H9 (cell line): ENCODE results near the gene KATNB1. TPM values are rescaled to one million over a fixed set of nuclear protein-coding genes. Genes with fewer than 3 reads are reported as not detected.
A peak's percentile ranks its signal among the peaks of the same experiment; 100 is the strongest.

Source experiments
- DNase-seq: peaks from one replicate; pipeline ENCODE4 v3.0.0-alpha.2; 2017
- H2AFZ ChIP-seq: one replicate; pipeline ENCODE4 v1.6.1; 2013; ENCODE audit warnings: mild to moderate bottlenecking, low read length, control low read depth, moderate library complexity
- H2AK5ac ChIP-seq: 2 replicates; pipeline ENCODE4 v1.6.1; 2013; ENCODE audit warnings: low read length, control low read depth, mixed read lengths; ENCODE audit not compliant: insufficient read length
- H2BK120ac ChIP-seq: one replicate; pipeline ENCODE4 v1.6.1; 2013; ENCODE audit warnings: low read depth, mild to moderate bottlenecking, low read length, control low read depth, inconsistent platforms; ENCODE audit not compliant: poor library complexity, severe bottlenecking
- H2BK12ac ChIP-seq: 2 replicates; pipeline ENCODE4 v1.6.1; 2013; ENCODE audit warnings: low read length, control low read depth, mixed read lengths, low read depth; ENCODE audit not compliant: insufficient read length
- H2BK15ac ChIP-seq: 2 replicates; pipeline ENCODE4 v1.6.1; 2013; ENCODE audit warnings: low read depth, low read length, control low read depth
- H2BK20ac ChIP-seq: one replicate; pipeline ENCODE4 v1.6.1; 2013; ENCODE audit warnings: low read depth, mild to moderate bottlenecking, low read length, control low read depth, inconsistent platforms; ENCODE audit not compliant: poor library complexity, severe bottlenecking
- H2BK5ac ChIP-seq: 2 replicates; pipeline ENCODE4 v1.6.1; 2013; ENCODE audit warnings: low read length, control low read depth, mixed read lengths; ENCODE audit not compliant: insufficient read length
- H3K14ac ChIP-seq: 2 replicates; pipeline ENCODE4 v1.6.1; 2013; ENCODE audit warnings: low read length, control low read depth; ENCODE audit not compliant: insufficient read depth
- H3K18ac ChIP-seq: 2 replicates; pipeline ENCODE4 v1.6.1; 2013; ENCODE audit warnings: low read depth, mild to moderate bottlenecking, mixed read lengths, low read length, control low read depth; ENCODE audit not compliant: insufficient read length
- H3K23ac ChIP-seq: 2 replicates; pipeline ENCODE4 v1.6.1; 2013; ENCODE audit warnings: low read length, control low read depth, mixed read lengths, low read depth; ENCODE audit not compliant: insufficient read length
- H3K23me2 ChIP-seq: 2 replicates; pipeline ENCODE4 v1.6.1; 2013; ENCODE audit warnings: low read depth, mild to moderate bottlenecking, mixed read lengths, low read length, control low read depth; ENCODE audit not compliant: insufficient read length, poor library complexity, severe bottlenecking
- H3K27ac ChIP-seq: 2 replicates; pipeline ENCODE4 v1.5.1; 2013; ENCODE audit warnings: low read length, control low read depth, mixed read lengths, low read depth; ENCODE audit not compliant: insufficient read length
- H3K27me3 ChIP-seq: 2 replicates; pipeline ENCODE4 v1.6.1; 2013; ENCODE audit warnings: low read length, control low read depth, inconsistent platforms; ENCODE audit not compliant: insufficient read depth
- H3K4ac ChIP-seq: 2 replicates; pipeline ENCODE4 v1.6.1; 2013; ENCODE audit warnings: low read depth, mild to moderate bottlenecking, control low read depth, inconsistent platforms, low read length, moderate library complexity
- H3K4me1 ChIP-seq: 2 replicates; pipeline ENCODE4 v1.6.1; 2013; ENCODE audit warnings: low read length, control low read depth, inconsistent platforms; ENCODE audit not compliant: insufficient read depth
- H3K4me2 ChIP-seq: 2 replicates; pipeline ENCODE4 v1.6.1; 2013; ENCODE audit warnings: low read length, control low read depth, mixed read lengths; ENCODE audit not compliant: insufficient read length, insufficient read depth
- H3K56ac ChIP-seq: 2 replicates; pipeline ENCODE4 v1.6.1; 2013; ENCODE audit warnings: low read depth, mild to moderate bottlenecking, mixed read lengths, low read length, control low read depth; ENCODE audit not compliant: insufficient read length
- H3K79me1 ChIP-seq: 2 replicates; pipeline ENCODE4 v1.6.1; 2013; ENCODE audit warnings: low read depth, mild to moderate bottlenecking, moderate library complexity, low read length, control low read depth, inconsistent platforms; ENCODE audit not compliant: insufficient read depth, poor library complexity, severe bottlenecking
- H3K79me2 ChIP-seq: 2 replicates; pipeline ENCODE4 v1.6.1; 2013; ENCODE audit warnings: low read length, control low read depth, inconsistent platforms; ENCODE audit not compliant: insufficient read depth
- H3K9ac ChIP-seq: 2 replicates; pipeline ENCODE4 v1.6.1; 2013; ENCODE audit warnings: low read length, control low read depth, mixed read lengths; ENCODE audit not compliant: insufficient read length; ENCODE audit errors: extremely low read depth
- H3K9me3 ChIP-seq: one replicate; pipeline ENCODE4 v1.6.1; 2013; ENCODE audit warnings: low read depth, low read length, inconsistent platforms; ENCODE audit not compliant: control insufficient read depth
- H3T11ph ChIP-seq: one replicate; pipeline ENCODE4 v1.6.1; 2013; ENCODE audit warnings: mild to moderate bottlenecking, low read length, control low read depth, inconsistent platforms
- H4K20me1 ChIP-seq: one replicate; pipeline ENCODE4 v1.6.1; 2013; ENCODE audit not compliant: control insufficient read depth, insufficient read length, insufficient read depth
- H4K5ac ChIP-seq: 2 replicates; pipeline ENCODE4 v1.6.1; 2013; ENCODE audit warnings: low read depth, mild to moderate bottlenecking, mixed read lengths, low read length, control low read depth; ENCODE audit not compliant: insufficient read length
- H4K8ac ChIP-seq: replicated peaks from 2 replicates; pipeline ENCODE4 v1.6.1; 2013; ENCODE audit warnings: low read length, control low read depth, mixed read lengths, low read depth; ENCODE audit not compliant: insufficient read length
- H4K91ac ChIP-seq: 2 replicates; pipeline ENCODE4 v1.6.1; 2013; ENCODE audit warnings: low read depth, mild to moderate bottlenecking, moderate library complexity, mixed read lengths, low read length, control low read depth; ENCODE audit not compliant: insufficient read length
- H3K27ac Mint-ChIP-seq, 3 experiments: 2 replicates in 2 of 3; 3 replicates in 1 of 3; pipeline ENCODE4 v1.8.0; 2020 to 2021; ENCODE audit warnings: mixed read lengths in 3 of 3, mild to moderate bottlenecking in 1 of 3, moderate library complexity in 1 of 3
- H3K27me3 Mint-ChIP-seq: 2 replicates; pipeline ENCODE4 v1.8.0; 2021; ENCODE audit warnings: low read depth, mild to moderate bottlenecking, moderate library complexity, mixed read lengths
- H3K36me3 Mint-ChIP-seq, 3 experiments: 2 replicates in 2 of 3; 3 replicates in 1 of 3; pipeline ENCODE4 v1.8.0; 2020 to 2021; ENCODE audit warnings: low read depth in 3 of 3, mixed read lengths in 3 of 3; ENCODE audit not compliant: insufficient read depth in 1 of 3
- H3K4me1 Mint-ChIP-seq, 2 experiments: 2 replicates each; pipeline ENCODE4 v1.8.0; 2020; ENCODE audit warnings: mixed read lengths in 2 of 2
- H3K4me3 Mint-ChIP-seq, 2 experiments: 2 replicates in 1 of 2; 3 replicates in 1 of 2; pipeline ENCODE4 v1.8.0; 2020 to 2021; ENCODE audit warnings: mild to moderate bottlenecking in 2 of 2, mixed read lengths in 2 of 2, moderate library complexity in 1 of 2
- H3K9me3 Mint-ChIP-seq, 2 experiments: 2 replicates in 1 of 2; 3 replicates in 1 of 2; pipeline ENCODE4 v1.8.0; 2020; ENCODE audit warnings: mild to moderate bottlenecking in 2 of 2, mixed read lengths in 2 of 2, moderate library complexity in 1 of 2
- WGBS: extraction: QIAGEN DNeasy Blood & Tissue Kit; methylation state at CpG from one replicate; pipeline ENCODE4 v1.1.7; 2013; ENCODE audit warnings: missing lambda C conversion rate, low lambda C conversion rate, mixed read lengths; ENCODE audit not compliant: insufficient read length; ENCODE audit errors: extremely low coverage; 5-methylcytosine and 5-hydroxymethylcytosine counted together
- total RNA-seq: library from RNA; stranded (reverse); gene quantifications from 2 replicates; pipeline ENCODE4 v1.2.1, GENCODE V29; 2021
- TF ChIP-seq, protein P1 (sequence below): fragments of 200-600 bp; sonication (generic); conservative IDR thresholded peaks from 3 replicates; pipeline ENCODE4 v1.8.0; 2021; ENCODE audit warnings: antibody characterized with exemption, mild to moderate bottlenecking

KATNB1 gene
- total RNA-seq, 1 experiment from 2014 or later = 29.9 TPM

DNA sequence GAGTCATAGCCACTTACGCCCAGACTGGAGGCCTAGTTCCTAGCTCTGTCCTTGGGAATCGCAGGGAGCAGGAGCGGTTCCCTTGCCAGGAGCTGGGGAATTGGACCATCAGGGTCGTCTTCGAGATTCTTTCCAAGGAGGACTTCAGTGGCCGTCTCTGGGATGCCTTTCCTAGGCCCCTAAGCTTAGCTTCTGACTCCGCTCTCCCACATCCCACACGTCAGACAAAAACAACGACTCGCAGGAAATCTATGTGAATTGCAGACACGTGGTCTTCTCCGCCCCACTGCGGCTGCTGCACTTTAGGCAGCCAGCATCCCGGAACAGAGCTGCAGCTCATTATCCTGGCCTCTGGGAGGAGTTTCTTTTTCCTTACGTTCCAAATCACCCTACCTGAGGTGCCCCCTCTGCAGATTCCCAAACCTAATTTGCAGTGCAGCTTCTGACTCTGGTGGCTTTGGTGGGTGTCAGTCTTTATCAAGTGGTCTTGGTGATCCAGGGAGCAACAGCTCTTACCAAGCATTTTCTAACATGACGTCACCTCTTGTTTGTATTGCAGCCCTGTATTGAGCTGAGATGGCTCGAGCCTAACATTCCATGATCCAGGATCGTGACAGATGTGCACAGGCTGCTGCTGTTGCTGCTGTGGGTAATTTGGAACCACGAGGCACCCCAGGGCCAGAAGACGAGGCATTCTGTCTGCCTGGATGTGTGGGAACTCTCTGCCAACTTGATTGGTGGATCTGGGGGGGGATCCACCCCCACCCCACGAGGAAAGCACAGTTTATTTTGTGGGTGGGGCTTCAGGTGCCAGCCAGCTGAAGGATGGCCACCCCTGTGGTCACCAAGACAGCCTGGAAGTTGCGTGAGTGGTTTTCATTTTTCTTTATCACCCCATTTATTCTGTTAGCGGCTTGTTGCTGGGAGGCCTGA, 1.1 kb downstream of the KATNB1 start:
- TF ChIP-seq, protein P1, sequence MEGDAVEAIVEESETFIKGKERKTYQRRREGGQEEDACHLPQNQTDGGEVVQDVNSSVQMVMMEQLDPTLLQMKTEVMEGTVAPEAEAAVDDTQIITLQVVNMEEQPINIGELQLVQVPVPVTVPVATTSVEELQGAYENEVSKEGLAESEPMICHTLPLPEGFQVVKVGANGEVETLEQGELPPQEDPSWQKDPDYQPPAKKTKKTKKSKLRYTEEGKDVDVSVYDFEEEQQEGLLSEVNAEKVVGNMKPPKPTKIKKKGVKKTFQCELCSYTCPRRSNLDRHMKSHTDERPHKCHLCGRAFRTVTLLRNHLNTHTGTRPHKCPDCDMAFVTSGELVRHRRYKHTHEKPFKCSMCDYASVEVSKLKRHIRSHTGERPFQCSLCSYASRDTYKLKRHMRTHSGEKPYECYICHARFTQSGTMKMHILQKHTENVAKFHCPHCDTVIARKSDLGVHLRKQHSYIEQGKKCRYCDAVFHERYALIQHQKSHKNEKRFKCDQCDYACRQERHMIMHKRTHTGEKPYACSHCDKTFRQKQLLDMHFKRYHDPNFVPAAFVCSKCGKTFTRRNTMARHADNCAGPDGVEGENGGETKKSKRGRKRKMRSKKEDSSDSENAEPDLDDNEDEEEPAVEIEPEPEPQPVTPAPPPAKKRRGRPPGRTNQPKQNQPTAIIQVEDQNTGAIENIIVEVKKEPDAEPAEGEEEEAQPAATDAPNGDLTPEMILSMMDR = no peak; the same call in 2 of the 3 replicates
- DNase-seq = peak; percentile 71
- H3K56ac ChIP-seq = no peak overlapping the region
- H4K5ac ChIP-seq = no peak overlapping the region
- H2BK12ac ChIP-seq = peak overlapping the region; percentile 25
- no peaks in the 10 kb centered on the region for H3K9me3 ChIP-seq
- H3K79me2 ChIP-seq = no peaks in the 10 kb centered on the region
- Mint-ChIP-seq H3K27me3 (no peaks in the 10 kb centered on the region; the same call in 1 of the 2 replicates), H3K4me1 (peaks cover 11 to 18% of the 10 kb centered on the region in 2 experiments), H3K9me3 (no peaks in the 10 kb centered on the region), H3K4me3 (peak overlapping the region; percentile 97 to 98), H3K36me3 (peaks cover 5 to 9% (median 9%) of the 10 kb centered on the region in 3 experiments; a peak in 3 of 7 replicates), H3K27ac (peak overlapping the region in 2 of 3 experiments; percentile 84 to 100; a peak in 4 of 7 replicates)
- no peak overlapping the region for H2BK5ac ChIP-seq
- no peak overlapping the region for H4K8ac ChIP-seq
- peak overlapping the region; percentile 88 for H3K18ac ChIP-seq
- no peak overlapping the region for H2BK120ac ChIP-seq
- H3K23me2 ChIP-seq = peaks cover 11% of the 10 kb centered on the region
- H3K4me1 ChIP-seq = no peaks in the 10 kb centered on the region
- no peak overlapping the region for H3T11ph ChIP-seq
- no peak overlapping the region for H2BK15ac ChIP-seq
- no peak overlapping the region for H3K27ac ChIP-seq
- no peak overlapping the region for H4K91ac ChIP-seq
- H3K14ac ChIP-seq = peak overlapping the region; percentile 87; the same call in 1 of the 2 replicates
- WGBS = no CpG with 5 or more reads among the region's 23 CpGs
- no peak overlapping the region for H3K4ac ChIP-seq
- H4K20me1 ChIP-seq = peaks cover 3% of the 10 kb centered on the region
- H3K23ac ChIP-seq = no peak overlapping the region
- no peak overlapping the region for H2AK5ac ChIP-seq
- H2AFZ ChIP-seq = no peak overlapping the region
- no peaks in the 10 kb centered on the region for H3K27me3 ChIP-seq
- peak overlapping the region; percentile 74 for H3K9ac ChIP-seq
- no peak overlapping the region for H2BK20ac ChIP-seq
- H3K79me1 ChIP-seq = no peaks in the 10 kb centered on the region
- H3K4me2 ChIP-seq = peak overlapping the region; percentile 88
